LNCAP (cell line): ENCODE results near the gene DHX15.
A peak's percentile ranks its signal among the peaks of the same experiment; 100 is the strongest.

ENCODE experiments used
- CTCF ChIP-seq: fragments of 450-650 bp; IDR thresholded peaks from 2 replicates; pipeline ENCODE4 v1.5.1; 2017; ENCODE audit warnings: mild to moderate bottlenecking

DHX15 gene

GRCh38 chr4:24497221-24497620 lies 87.1 kb downstream of the DHX15 start:
- no peak for TF ChIP-seq CTCF

- TF ChIP-seq CTCF: no peak
Observed at GRCh38 chr4:24496597-24496996, 87.8 kb downstream of the DHX15 start.

GRCh38 chr4:24495388-24495787 lies 89.0 kb downstream of the DHX15 start:
- TF ChIP-seq CTCF: no peak

- TF ChIP-seq CTCF: no peak
Observed at GRCh38 chr4:24489870-24490269, 94.5 kb downstream of the DHX15 start.

GRCh38 chr4:24488399-24489164 lies 95.8 kb downstream of the DHX15 start:
- TF ChIP-seq CTCF: peak; percentile 86

- no peak for TF ChIP-seq CTCF
Observed at GRCh38 chr4:24482871-24483270, 101.5 kb downstream of the DHX15 start.

- TF ChIP-seq CTCF: no peak
Observed at GRCh38 chr4:24477919-24478318, 106.4 kb downstream of the DHX15 start.
